Endothelial cell of umbilical vein (primary cell): Measurements from ENCODE around the gene NFATC3. TPM values are rescaled to one million over a fixed set of nuclear protein-coding genes. Genes with fewer than 3 reads are reported as not detected.

Experiments used
- BruUV-seq: library from RNA; stranded (reverse); fragments of 400-500 nt; replicated peaks from 2 replicates; lab custom pipeline; 2021; lab: Mats Ljungman, UMichigan
- CTCF ChIA-PET: fragments of 300-600, 350-600 bp; sonication (Branson Sonifier 250); formaldehyde crosslinking; loops from one replicate; lab custom pipeline; 2021; ENCODE audit warnings: antibody characterized with exemption, inconsistent platforms; lab: Charles Lee
- POLR2A ChIA-PET: fragments of 300-600, 350-600 bp; sonication (Branson Sonifier 250); formaldehyde crosslinking; loops from one replicate; lab custom pipeline; 2021; ENCODE audit warnings: antibody characterized with exemption, inconsistent platforms; lab: Charles Lee
- DNase-seq: peaks from one replicate; pipeline ENCODE4 v3.0.0-alpha.2; 2011; ENCODE audit warnings: low read depth, low spot score
- FAIRE-seq: peaks from 2 replicates; lab custom pipeline; 2011; peaks lifted over from hg19 to GRCh38; lab: Jason Lieb, UNC
- H2AFZ ChIP-seq: 2 replicates; pipeline ENCODE4 v1.6.0; 2012; ENCODE audit warnings: low read depth, low read length, control low read depth, inconsistent platforms
- H3K27ac ChIP-seq: 2 replicates; pipeline ENCODE4 v1.5.1; 2011; ENCODE audit warnings: low read depth, mild to moderate bottlenecking, control low read depth, low read length, moderate library complexity; ENCODE audit not compliant: insufficient read depth
- H3K27me3 ChIP-seq, 2 experiments: 2 replicates each; pipeline versions ENCODE4 v1.6.0 to v1.6.1; 2011; ENCODE audit warnings: low read length in 2 of 2, mixed read lengths in 1 of 2; ENCODE audit not compliant: control insufficient read depth in 2 of 2, insufficient read depth in 2 of 2
- H3K36me3 ChIP-seq, 2 experiments: 2 replicates in 1 of 2; 3 replicates in 1 of 2; pipeline ENCODE4 v1.5.1; 2011; ENCODE audit warnings: low read length in 2 of 2, mild to moderate bottlenecking in 1 of 2, moderate library complexity in 1 of 2; ENCODE audit not compliant: control insufficient read depth in 2 of 2, insufficient read depth in 2 of 2; ENCODE audit errors: extremely low read depth in 1 of 2
- H3K4me1 ChIP-seq: 3 replicates; pipeline ENCODE4 v1.5.1; 2011; ENCODE audit warnings: mild to moderate bottlenecking, low read length; ENCODE audit not compliant: control insufficient read depth, insufficient read depth; ENCODE audit errors: extremely low read depth
- H3K4me2 ChIP-seq: 2 replicates; pipeline ENCODE4 v1.6.1; 2011; ENCODE audit warnings: low read length, control low read depth, mixed read lengths; ENCODE audit not compliant: insufficient read depth
- H3K4me3 ChIP-seq, 3 experiments: fragments of 200-600 bp in 1 of 3; sonication (generic), shearing (Covaris generic) in 1 of 3; replicated peaks in 1 of 3; 2 replicates each; pipeline ENCODE4 v1.5.1; 2011 to 2016; ENCODE audit warnings: control low read depth in 3 of 3, low read length in 3 of 3, mild to moderate bottlenecking in 2 of 3, inconsistent platforms in 1 of 3, low read depth in 1 of 3, moderate library complexity in 1 of 3; ENCODE audit not compliant: insufficient read depth in 1 of 3
- H3K79me2 ChIP-seq: 2 replicates; pipeline ENCODE4 v1.6.0; 2012; ENCODE audit warnings: low read length, inconsistent platforms; ENCODE audit not compliant: control insufficient read depth, insufficient read depth
- H3K9ac ChIP-seq: replicated peaks from 2 replicates; pipeline ENCODE3; 2011; ENCODE audit warnings: low read length, control low read depth; ENCODE audit not compliant: insufficient read depth; ENCODE audit errors: extremely low read depth
- H3K9me1 ChIP-seq: replicated peaks from 3 replicates; pipeline ENCODE4 v1.6.0; 2011; ENCODE audit warnings: mild to moderate bottlenecking, low read length; ENCODE audit not compliant: control insufficient read depth, insufficient read depth; ENCODE audit errors: extremely low read depth
- H3K9me3 ChIP-seq: replicated peaks from 2 replicates; pipeline ENCODE4 v1.5.1; 2012; ENCODE audit warnings: low read length, inconsistent platforms; ENCODE audit not compliant: control insufficient read depth, insufficient read depth
- H4K20me1 ChIP-seq: replicated peaks from 2 replicates; pipeline ENCODE3; 2011; ENCODE audit warnings: mild to moderate bottlenecking, low read length; ENCODE audit not compliant: control insufficient read depth, insufficient read depth; ENCODE audit errors: extremely low read depth
- EZH2 ChIP-seq: IDR thresholded peaks from 2 replicates; pipeline ENCODE4 v1.6.1; 2012; ENCODE audit warnings: borderline replicate concordance, low read depth, mild to moderate bottlenecking, moderate library complexity, low read length, inconsistent platforms; ENCODE audit not compliant: severe bottlenecking
- FOS ChIP-seq: IDR thresholded peaks from 2 replicates; pipeline ENCODE4 v1.6.1; 2011; ENCODE audit warnings: mild to moderate bottlenecking, low read length, moderate library complexity, borderline replicate concordance; ENCODE audit not compliant: insufficient read depth
- GATA2 ChIP-seq: IDR thresholded peaks from 2 replicates; pipeline ENCODE4 v1.7.0; 2011; ENCODE audit warnings: low read depth, mild to moderate bottlenecking, moderate library complexity, mixed read lengths, low read length; ENCODE audit not compliant: insufficient read length, insufficient read depth
- JUN ChIP-seq: IDR thresholded peaks from 2 replicates; pipeline ENCODE4 v1.6.1; 2011; ENCODE audit warnings: borderline replicate concordance, low read depth; ENCODE audit not compliant: insufficient read length, insufficient read depth
- MYC ChIP-seq: IDR thresholded peaks from one replicate; pipeline ENCODE4 v1.6.1; 2011; ENCODE audit warnings: mild to moderate bottlenecking, low read depth, low read length
- POLR2A ChIP-seq: IDR thresholded peaks from 2 replicates; pipeline ENCODE4 v1.6.1; 2012; ENCODE audit warnings: low read depth, mild to moderate bottlenecking, control low read depth, low read length
- POLR2AphosphoS5 ChIP-seq: IDR thresholded peaks from 2 replicates; pipeline ENCODE4 v1.6.1; 2012; ENCODE audit warnings: low read depth, mild to moderate bottlenecking, control low read depth, low read length, moderate library complexity; ENCODE audit not compliant: insufficient read depth
- dilution Hi-C: fragments of 300-500 bp; cut with MboI; formaldehyde crosslinking; loops from one replicate; pipeline ENCODE4 v1.15.0; 2019; ENCODE audit warnings: low sequenced_read_pairs; ENCODE audit not compliant: extremely low pct_ligation_motif_present
- intact Hi-C: fragments of 100-400 bp; cut with micrococcal nuclease; formaldehyde crosslinking; loops from one replicate; pipeline ENCODE4 v1.10.0; 2022
- polyA plus RNA-seq, 4 experiments: library from polyadenylated mRNA; depleted of rRNA in 3 of 4; stranded (reverse) in 3 of 4; unstranded in 1 of 4; fragments of >200 nt; gene quantifications; 2 replicates each; pipeline versions ENCODE4 v1.2.1 to v1.2.3, GENCODE V29; 2011 to 2012; ENCODE audit warnings: missing spikeins in 1 of 4
- total RNA-seq: library from RNA; stranded (reverse); gene quantifications from 2 replicates; pipeline ENCODE4 v1.2.3, GENCODE V29; 2021
- TF ChIP-seq, protein P1 (sequence below): IDR thresholded peaks from 2 replicates; pipeline ENCODE4 v1.6.1; 2011; ENCODE audit not compliant: insufficient read depth, insufficient read length
- TF ChIP-seq, protein P2 (sequence below), 2 donors: IDR thresholded peaks; 1 replicate in 1 of 2; 2 replicates in 1 of 2; pipeline ENCODE4 v1.5.1; 2011; ENCODE audit warnings: low read length in 2 of 2, mild to moderate bottlenecking in 2 of 2, moderate library complexity in 2 of 2, control low read depth in 1 of 2, inconsistent platforms in 1 of 2, low read depth in 1 of 2; ENCODE audit not compliant: insufficient read depth in 1 of 2; ENCODE audit errors: extremely low read depth in 1 of 2

Gene NFATC3
- total and polyA plus RNA-seq, 2 donors (not counting 3 experiments of a cell fraction or from before 2014, with no cell fraction given): 15.6 to 33.1 TPM

GRCh38 chr16:68273896-68274295 lies 188.7 kb downstream of the NFATC3 start:
- H4K20me1 ChIP-seq: no peaks in the 10 kb centered on the region
- H2AFZ ChIP-seq: no peak overlapping the region
- no peak overlapping the region for H3K4me2 ChIP-seq
- intact Hi-C loops: no loop called here
- H3K27ac ChIP-seq: no peak overlapping the region
- dilution Hi-C loops: no loop called here
- no TSS peak for BruUV-seq
- H3K27me3 ChIP-seq: no peaks in the 10 kb centered on the region
- no peaks in the 10 kb centered on the region for H3K9me1 ChIP-seq
- H3K36me3 ChIP-seq: peaks cover 0 to 26% of the 10 kb centered on the region in 2 experiments
- CTCF ChIA-PET: interaction anchor here (1.3 to 4.0 kb wide), 2 partner anchors 11 to 13 kb away, joined by 5 to 27 read pairs; partner anchors contain the start of gene SLC7A6
- H3K9me3 ChIP-seq: no peaks in the 10 kb centered on the region
- DNase-seq (no peak), FAIRE-seq (no peak)
- H3K9ac ChIP-seq: no peak overlapping the region
- POLR2A ChIA-PET: no interaction called here
- H3K79me2 ChIP-seq: peaks cover 67% of the 10 kb centered on the region
- no peak for TF ChIP-seq MYC
- no peak for TF ChIP-seq JUN
- TF ChIP-seq, protein P1, sequence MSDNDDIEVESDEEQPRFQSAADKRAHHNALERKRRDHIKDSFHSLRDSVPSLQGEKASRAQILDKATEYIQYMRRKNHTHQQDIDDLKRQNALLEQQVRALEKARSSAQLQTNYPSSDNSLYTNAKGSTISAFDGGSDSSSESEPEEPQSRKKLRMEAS: no peak
- TF ChIP-seq, protein P2, sequence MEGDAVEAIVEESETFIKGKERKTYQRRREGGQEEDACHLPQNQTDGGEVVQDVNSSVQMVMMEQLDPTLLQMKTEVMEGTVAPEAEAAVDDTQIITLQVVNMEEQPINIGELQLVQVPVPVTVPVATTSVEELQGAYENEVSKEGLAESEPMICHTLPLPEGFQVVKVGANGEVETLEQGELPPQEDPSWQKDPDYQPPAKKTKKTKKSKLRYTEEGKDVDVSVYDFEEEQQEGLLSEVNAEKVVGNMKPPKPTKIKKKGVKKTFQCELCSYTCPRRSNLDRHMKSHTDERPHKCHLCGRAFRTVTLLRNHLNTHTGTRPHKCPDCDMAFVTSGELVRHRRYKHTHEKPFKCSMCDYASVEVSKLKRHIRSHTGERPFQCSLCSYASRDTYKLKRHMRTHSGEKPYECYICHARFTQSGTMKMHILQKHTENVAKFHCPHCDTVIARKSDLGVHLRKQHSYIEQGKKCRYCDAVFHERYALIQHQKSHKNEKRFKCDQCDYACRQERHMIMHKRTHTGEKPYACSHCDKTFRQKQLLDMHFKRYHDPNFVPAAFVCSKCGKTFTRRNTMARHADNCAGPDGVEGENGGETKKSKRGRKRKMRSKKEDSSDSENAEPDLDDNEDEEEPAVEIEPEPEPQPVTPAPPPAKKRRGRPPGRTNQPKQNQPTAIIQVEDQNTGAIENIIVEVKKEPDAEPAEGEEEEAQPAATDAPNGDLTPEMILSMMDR (IDR thresholded peaks at IDR 0.05; ENCODE audit: extremely low read depth in 1 of 2, insufficient read depth in 1 of 2, low read depth in 1 of 2, low read length in 2 of 2): no peak
- TF ChIP-seq GATA2: no peak
- no peak for TF ChIP-seq POLR2AphosphoS5
- TF ChIP-seq EZH2: no peak
- TF ChIP-seq POLR2A: no peak
- TF ChIP-seq FOS: no peak
- no peaks in the 10 kb centered on the region for H3K4me1 ChIP-seq
- no peak overlapping the region for H3K4me3 ChIP-seq
